Glutamatergic neuron (in vitro differentiated cells): Measurements from ENCODE around the gene CTSD. TPM values are rescaled to one million over a fixed set of nuclear protein-coding genes. Genes with fewer than 3 reads are reported as not detected.

Experiments used
- DNase-seq: peaks from one replicate; pipeline ENCODE4 v3.0.0; 2022
- H3K27ac Mint-ChIP-seq: one replicate; pipeline ENCODE4 v1.8.0; 2020; ENCODE audit warnings: mild to moderate bottlenecking, mixed read lengths, inconsistent platforms; ENCODE audit not compliant: unreplicated experiment
- H3K27me3 Mint-ChIP-seq: one replicate; pipeline ENCODE4 v1.8.0; 2020; ENCODE audit warnings: mild to moderate bottlenecking, moderate library complexity, mixed read lengths, inconsistent platforms; ENCODE audit not compliant: unreplicated experiment
- H3K36me3 Mint-ChIP-seq: one replicate; pipeline ENCODE4 v1.8.0; 2020; ENCODE audit warnings: mild to moderate bottlenecking, mixed read lengths, inconsistent platforms; ENCODE audit not compliant: unreplicated experiment
- H3K4me1 Mint-ChIP-seq: one replicate; pipeline ENCODE4 v1.8.0; 2020; ENCODE audit warnings: mild to moderate bottlenecking, low read depth, mixed read lengths, inconsistent platforms; ENCODE audit not compliant: unreplicated experiment
- H3K4me3 Mint-ChIP-seq: one replicate; pipeline ENCODE4 v1.8.0; 2020; ENCODE audit warnings: mild to moderate bottlenecking, mixed read lengths, inconsistent platforms; ENCODE audit not compliant: unreplicated experiment
- H3K9me3 Mint-ChIP-seq: one replicate; pipeline ENCODE4 v1.8.0; 2020; ENCODE audit warnings: mild to moderate bottlenecking, moderate library complexity, mixed read lengths, inconsistent platforms; ENCODE audit not compliant: unreplicated experiment
- total RNA-seq: library from RNA; stranded (reverse); fragmentation: NEBNext Ultra II Directional; extraction: Animal tissue kit (Norgen Biotek cat#: 25700); gene quantifications from one replicate; pipeline ENCODE4 v1.2.1, GENCODE V29; 2021; ENCODE audit not compliant: unreplicated experiment
- TF ChIP-seq, protein P1 (sequence below): fragments of 200-600 bp; sonication (generic); IDR thresholded peaks from one replicate; pipeline ENCODE4 v1.5.0; 2021; ENCODE audit not compliant: partially characterized antibody, unreplicated experiment

Gene CTSD
- total RNA-seq, 1 donor from 2014 or later = 159 TPM

DNA sequence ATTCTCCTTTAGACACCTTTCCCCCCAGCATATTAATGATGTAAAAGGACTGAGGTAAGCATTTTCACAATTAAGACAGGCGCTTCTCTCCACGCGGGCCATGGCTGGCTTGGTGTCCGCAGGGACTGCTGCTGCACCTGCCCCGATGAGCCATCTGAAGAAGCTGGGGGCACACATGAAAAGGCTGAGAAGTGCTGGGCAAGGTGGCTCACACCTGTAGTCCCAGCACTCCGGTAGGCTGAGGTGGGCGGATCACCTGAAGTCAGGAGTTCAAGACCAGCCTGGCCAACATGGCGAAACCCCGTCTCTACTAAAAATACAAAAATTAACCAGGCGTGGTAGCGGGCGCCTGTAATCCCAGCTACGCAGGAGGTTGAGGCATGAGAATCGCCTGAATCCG lies 45.4 kb downstream of the CTSD start:
- peaks cover 9% of the 10 kb centered on the region for H3K27me3 Mint-ChIP-seq
- H3K4me3 Mint-ChIP-seq = no peak overlapping the region
- peaks cover 4% of the 10 kb centered on the region for H3K36me3 Mint-ChIP-seq
- TF ChIP-seq, protein P1, sequence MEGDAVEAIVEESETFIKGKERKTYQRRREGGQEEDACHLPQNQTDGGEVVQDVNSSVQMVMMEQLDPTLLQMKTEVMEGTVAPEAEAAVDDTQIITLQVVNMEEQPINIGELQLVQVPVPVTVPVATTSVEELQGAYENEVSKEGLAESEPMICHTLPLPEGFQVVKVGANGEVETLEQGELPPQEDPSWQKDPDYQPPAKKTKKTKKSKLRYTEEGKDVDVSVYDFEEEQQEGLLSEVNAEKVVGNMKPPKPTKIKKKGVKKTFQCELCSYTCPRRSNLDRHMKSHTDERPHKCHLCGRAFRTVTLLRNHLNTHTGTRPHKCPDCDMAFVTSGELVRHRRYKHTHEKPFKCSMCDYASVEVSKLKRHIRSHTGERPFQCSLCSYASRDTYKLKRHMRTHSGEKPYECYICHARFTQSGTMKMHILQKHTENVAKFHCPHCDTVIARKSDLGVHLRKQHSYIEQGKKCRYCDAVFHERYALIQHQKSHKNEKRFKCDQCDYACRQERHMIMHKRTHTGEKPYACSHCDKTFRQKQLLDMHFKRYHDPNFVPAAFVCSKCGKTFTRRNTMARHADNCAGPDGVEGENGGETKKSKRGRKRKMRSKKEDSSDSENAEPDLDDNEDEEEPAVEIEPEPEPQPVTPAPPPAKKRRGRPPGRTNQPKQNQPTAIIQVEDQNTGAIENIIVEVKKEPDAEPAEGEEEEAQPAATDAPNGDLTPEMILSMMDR = no peak
- H3K9me3 Mint-ChIP-seq = peaks cover 1% of the 10 kb centered on the region
- no peaks in the 10 kb centered on the region for H3K4me1 Mint-ChIP-seq
- H3K27ac Mint-ChIP-seq = no peak overlapping the region
- DNase-seq = no peak

DNA sequence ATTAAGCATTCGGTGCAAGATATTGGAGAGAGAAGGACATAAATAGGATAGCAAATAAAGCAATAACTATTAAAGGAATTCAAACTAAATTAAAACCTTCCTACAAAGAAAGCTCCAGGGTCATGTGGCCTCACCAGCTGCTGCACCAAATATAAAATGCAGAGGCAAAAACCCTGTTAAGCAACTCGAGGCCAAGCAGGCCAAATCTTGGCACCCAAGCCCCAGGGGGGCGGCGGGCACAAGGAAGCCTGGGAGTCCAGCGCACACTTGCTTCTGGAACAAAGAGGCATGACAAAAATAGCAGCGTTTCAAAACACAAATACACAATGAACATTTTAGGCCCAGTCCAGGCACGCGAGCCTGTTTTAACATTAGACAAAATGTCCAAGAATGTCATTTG lies 46.0 kb downstream of the CTSD start:
- H3K4me1 Mint-ChIP-seq = no peaks in the 10 kb centered on the region
- H3K36me3 Mint-ChIP-seq = peaks cover 4% of the 10 kb centered on the region
- peaks cover 1% of the 10 kb centered on the region for H3K9me3 Mint-ChIP-seq
- peaks cover 9% of the 10 kb centered on the region for H3K27me3 Mint-ChIP-seq
- TF ChIP-seq, protein P1 = no peak
- H3K27ac Mint-ChIP-seq = no peak overlapping the region
- no peak for DNase-seq
- H3K4me3 Mint-ChIP-seq = no peak overlapping the region

DNA sequence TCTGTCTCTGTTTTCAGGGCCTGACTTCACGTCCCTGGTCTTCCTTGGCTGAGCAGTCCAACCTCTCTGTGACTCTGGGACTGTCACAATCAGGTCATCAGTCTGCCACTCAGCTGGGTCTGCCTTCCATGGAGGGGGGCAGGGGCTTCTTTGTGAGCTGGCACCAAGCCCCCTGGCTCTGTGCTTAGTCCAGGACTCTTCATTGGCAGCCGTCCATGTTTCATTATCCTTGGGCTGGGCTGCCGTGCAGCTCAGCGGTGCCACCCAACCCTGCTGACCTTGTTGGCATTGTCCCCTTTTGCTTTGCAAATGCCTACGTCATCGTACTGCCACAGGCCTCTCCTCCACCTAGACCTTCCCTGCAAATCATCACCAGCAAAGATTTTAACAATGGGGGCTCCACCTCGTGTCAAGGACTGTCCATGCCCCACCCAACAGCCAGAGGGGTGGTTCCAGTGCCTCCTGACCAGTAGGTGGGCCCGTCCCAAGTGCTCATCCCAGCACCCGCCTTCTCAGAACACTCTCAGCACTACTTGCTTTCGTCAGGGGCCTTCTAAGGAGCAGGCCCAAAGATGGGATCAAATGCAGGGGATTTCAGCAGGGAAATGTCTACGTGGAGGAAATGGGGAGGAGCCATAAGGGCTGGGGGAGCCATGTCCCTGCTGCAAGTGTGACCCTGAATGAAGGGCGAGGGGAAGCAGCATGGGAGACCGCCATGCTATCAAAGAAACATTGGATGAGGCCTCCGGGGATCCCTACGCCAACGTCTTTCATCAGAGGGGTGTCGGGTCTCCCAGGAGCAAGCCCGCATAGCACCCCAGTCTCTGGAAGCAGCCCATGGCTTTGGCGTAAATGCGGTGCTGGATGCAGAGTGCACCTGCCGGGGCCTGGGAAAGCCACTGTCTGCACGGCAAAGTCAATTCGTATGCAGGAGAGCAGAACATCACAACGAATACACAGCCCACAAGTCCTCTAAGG lies 48.5 kb downstream of the CTSD start:
- TF ChIP-seq, protein P1 = no peak
- Mint-ChIP-seq H3K27ac (no peak overlapping the region), H3K4me1 (no peaks in the 10 kb centered on the region), H3K27me3 (peaks cover 7% of the 10 kb centered on the region), H3K4me3 (no peak overlapping the region), H3K36me3 (peaks cover 4% of the 10 kb centered on the region), H3K9me3 (peaks cover 1% of the 10 kb centered on the region)
- DNase-seq = no peak

DNA sequence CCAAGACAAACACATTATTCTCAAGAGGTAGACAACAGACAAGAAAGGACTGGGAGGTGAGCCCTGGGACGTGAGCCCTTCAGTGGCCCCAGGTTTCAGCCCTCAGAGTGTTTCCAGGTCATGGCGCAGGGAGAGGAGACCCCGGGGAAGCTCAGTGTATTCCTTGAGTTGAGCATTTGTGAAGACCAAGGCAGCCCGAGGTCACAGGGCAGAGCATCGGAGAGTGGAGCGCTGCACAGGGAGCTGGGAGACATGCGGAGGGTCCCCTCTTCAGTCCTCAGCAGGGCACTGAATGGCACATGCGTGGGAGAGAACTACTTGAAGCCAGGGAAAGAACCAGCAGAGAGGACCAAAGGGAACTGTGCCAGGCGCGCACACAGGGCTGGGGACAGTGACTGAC lies 55.0 kb downstream of the CTSD start:
- peaks cover 7% of the 10 kb centered on the region for H3K9me3 Mint-ChIP-seq
- DNase-seq = no peak
- TF ChIP-seq, protein P1 = no peak
- H3K4me1 Mint-ChIP-seq = peaks cover 2% of the 10 kb centered on the region
- H3K4me3 Mint-ChIP-seq = no peak overlapping the region
- no peak overlapping the region for H3K27ac Mint-ChIP-seq
- H3K27me3 Mint-ChIP-seq = no peaks in the 10 kb centered on the region
- H3K36me3 Mint-ChIP-seq = no peaks in the 10 kb centered on the region

DNA sequence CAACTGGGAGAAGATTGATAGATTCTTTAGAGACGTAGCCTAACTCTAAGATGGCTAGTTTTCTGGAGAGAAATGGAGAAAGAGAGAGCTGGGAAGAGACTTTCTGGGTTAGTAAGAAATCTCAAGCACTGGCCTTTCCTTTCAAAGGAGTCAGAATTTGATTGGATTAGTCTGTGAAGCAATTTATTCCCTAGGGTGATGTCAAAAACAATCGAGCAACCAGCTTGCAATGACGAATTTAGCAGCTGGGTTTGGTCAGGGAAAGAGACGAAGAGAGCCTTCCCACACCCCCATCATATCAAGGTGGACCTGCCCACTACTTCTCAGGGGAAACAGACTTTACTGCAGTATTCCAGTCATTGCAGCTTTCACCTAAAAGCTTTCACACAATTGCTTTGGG lies 56.0 kb downstream of the CTSD start:
- Mint-ChIP-seq H3K36me3 (no peaks in the 10 kb centered on the region), H3K9me3 (peaks cover 7% of the 10 kb centered on the region), H3K27ac (no peak overlapping the region), H3K4me3 (no peak overlapping the region), H3K27me3 (no peaks in the 10 kb centered on the region), H3K4me1 (peaks cover 2% of the 10 kb centered on the region)
- no peak for DNase-seq
- TF ChIP-seq, protein P1 = no peak
